ENCODE data around the gene CUX1.

The CUX1 gene

GRCh38 chr7:102196028-102196427 is 378.6 kb downstream of the CUX1 start:
- in situ Hi-C loops (cut with MboI; ENCODE audit: low sequenced_read_pairs), result no loop called here

- in situ Hi-C loops (cut with MboI; ENCODE audit: low sequenced_read_pairs), result no loop called here
Observed at GRCh38 chr7:102197161-102197560, 379.7 kb downstream of the CUX1 start.

DNA sequence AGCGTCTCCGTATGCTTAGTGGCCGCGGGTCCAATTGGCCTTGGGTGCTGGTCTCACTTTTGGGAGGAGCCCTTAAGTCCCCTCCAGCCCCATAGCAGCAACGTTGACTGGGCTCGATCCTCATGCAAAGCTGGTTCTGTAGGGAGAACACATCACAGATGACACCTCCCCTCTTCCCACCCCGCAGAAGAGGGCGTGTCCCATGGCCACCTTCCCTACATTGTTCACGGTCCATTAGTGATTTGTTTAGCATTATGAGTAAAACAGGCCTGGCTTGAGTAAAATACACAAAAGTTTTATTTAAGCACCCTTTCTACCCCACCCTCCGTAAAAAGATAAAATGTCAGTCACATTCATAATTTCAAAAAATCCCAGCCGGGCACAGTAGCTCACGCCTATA is 380.2 kb downstream of the CUX1 start:
- in situ Hi-C loops (cut with MboI; ENCODE audit: low sequenced_read_pairs), result no loop called here

- in situ Hi-C loops (cut with MboI; ENCODE audit: low sequenced_read_pairs), result no loop called here
Observed at GRCh38 chr7:102198417-102198956, 381.1 kb downstream of the CUX1 start.

- in situ Hi-C loops (cut with MboI; ENCODE audit: low sequenced_read_pairs), result no loop called here
Observed at GRCh38 chr7:102201576-102201975, 384.1 kb downstream of the CUX1 start.

DNA sequence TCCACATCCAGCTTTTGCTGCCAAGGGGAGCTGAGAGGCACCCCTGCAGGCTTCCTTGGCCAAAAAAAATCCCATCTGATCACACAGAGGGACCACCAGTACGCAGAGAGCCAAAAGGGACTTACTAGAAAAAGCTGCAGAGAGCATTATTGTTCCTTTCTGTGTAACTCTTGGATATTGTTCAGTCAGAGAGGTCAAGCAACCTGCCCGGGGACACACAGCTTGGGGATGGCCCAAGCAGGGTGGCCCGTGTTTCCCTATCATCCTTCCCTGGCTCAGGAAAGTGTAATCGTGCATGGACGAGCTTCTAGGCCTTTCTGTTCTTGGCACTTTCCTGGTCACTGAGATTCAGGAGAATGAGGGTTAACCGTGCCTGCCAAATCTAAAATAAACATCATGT is 385.1 kb downstream of the CUX1 start:
- in situ Hi-C loops (cut with MboI; ENCODE audit: low sequenced_read_pairs), result no loop called here

DNA sequence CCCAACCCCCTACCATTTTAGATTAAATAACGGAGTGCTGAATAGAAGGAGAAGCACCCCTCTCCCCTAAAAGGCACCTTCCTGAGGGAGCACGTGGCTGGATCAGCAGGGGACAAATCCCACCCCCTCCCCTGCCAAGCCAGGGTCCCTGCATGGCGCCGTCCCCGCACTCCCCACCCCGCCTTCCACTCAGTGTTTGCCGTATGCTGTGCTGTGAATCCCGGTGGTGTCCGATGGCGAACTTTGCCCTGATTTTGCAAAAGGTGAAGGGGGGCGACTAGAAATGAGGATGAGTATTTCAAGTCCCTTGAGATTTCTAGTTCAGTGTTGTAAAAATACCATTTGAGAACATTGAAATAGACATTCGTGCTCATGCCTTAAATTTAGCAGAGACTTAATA is 385.8 kb downstream of the CUX1 start:
- in situ Hi-C loops (cut with MboI; ENCODE audit: low sequenced_read_pairs), result no loop called here

- in situ Hi-C loops (cut with MboI; ENCODE audit: low sequenced_read_pairs), result no loop called here
Observed at GRCh38 chr7:102204212-102204611, 386.8 kb downstream of the CUX1 start.

DNA sequence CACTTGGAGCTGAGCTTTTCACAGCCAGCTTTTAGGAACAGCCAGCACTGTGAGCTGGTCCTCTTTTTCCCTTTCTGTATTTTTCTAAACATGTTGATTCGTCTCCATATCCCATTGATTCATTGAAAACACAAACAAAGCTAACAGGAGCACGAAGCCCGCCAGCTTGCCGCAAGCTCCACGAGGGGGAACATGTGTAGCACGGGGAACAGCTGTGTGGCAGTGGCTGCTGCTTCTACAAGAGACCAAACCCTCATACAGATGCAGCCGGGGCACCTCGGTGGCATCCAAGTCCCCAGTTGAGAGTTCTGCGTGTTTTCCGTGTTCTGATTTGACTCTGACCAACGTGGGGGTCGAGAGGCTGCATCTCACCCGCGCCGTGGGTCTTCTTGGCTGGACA is 388.5 kb downstream of the CUX1 start:
- in situ Hi-C loops (cut with MboI; ENCODE audit: low sequenced_read_pairs), result no loop called here

- in situ Hi-C loops (cut with MboI; ENCODE audit: low sequenced_read_pairs), result no loop called here
Observed at GRCh38 chr7:102208826-102209225, 391.4 kb downstream of the CUX1 start.

DNA sequence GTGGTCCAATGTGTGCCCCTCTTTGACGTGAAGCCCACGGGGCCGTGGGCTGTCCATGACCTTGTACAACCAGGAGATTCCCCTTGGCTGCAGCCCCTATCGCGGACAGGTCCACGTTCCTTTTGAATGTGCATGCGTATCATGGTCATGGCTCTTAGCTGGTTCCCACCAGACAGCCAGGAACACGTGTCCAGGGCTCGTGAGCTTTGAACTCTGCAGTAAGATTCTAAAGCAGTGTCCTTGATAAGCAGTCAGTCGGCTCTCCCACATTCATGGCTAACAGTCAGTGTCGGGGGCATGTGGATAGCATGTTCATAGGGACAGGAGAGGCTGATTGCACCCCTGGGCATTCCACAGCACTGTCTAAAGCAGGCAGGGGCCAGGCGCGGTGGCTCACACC is 393.4 kb downstream of the CUX1 start:
- in situ Hi-C loops (cut with MboI; ENCODE audit: low sequenced_read_pairs), result no loop called here

- in situ Hi-C loops (cut with MboI; ENCODE audit: low sequenced_read_pairs), result no loop called here
Observed at GRCh38 chr7:102211590-102212550, 394.4 kb downstream of the CUX1 start.

DNA sequence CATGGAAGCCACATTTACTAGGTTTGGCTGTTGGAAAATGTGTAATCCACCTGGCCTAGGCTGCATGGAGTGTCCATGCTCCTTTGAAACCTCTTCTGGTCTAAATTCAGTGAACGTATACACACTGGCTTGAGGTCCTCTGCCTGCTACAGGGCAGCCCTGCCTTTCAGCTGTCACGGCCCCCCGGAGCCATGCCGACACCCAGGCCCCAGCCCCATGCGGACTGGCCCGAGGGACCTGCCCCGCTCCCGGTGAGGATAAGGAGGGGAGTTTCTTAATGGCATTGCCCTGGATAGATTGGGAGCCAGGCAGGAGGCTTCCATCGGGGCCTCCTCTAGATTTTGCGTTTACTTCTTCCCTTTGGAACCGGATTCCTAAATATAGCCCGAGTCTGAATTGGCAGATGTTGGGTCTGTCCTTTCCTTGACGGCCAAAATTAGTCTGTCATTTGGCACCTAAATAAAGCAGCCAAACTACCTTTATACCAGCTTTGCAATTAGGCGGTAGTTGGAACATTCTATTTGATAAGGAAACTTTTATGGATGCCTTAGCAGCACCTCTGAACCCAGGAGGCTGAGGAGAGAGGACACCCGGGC is 397.1 kb downstream of the CUX1 start:
- in situ Hi-C loops (cut with MboI; ENCODE audit: low sequenced_read_pairs), result no loop called here

GRCh38 chr7:102215256-102215655 is 397.8 kb downstream of the CUX1 start:
- in situ Hi-C loops (cut with MboI; ENCODE audit: low sequenced_read_pairs), result no loop called here

DNA sequence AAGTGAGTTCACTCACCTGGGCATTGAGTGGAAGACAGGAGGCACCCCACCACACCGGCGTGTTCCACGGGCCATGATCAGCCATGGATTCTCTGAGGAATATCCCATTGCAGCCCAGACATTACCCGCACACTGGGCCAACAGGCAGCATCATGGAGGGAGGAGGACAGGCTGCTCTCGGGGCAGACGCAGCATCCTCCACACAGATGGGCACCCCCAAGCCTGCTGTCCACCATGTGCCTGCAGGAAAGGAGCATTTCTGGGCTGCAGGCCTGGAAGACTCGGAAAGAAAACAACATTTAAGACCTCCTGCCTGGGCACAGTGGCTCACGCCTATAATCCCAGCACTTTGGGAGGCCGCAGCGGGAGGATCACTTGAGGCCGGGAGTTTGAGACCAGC is 398.3 kb downstream of the CUX1 start:
- in situ Hi-C loops (cut with MboI; ENCODE audit: low sequenced_read_pairs), result no loop called here

GRCh38 chr7:102216573-102217314 is 399.3 kb downstream of the CUX1 start:
- in situ Hi-C loops (cut with MboI; ENCODE audit: low sequenced_read_pairs), result no loop called here

DNA sequence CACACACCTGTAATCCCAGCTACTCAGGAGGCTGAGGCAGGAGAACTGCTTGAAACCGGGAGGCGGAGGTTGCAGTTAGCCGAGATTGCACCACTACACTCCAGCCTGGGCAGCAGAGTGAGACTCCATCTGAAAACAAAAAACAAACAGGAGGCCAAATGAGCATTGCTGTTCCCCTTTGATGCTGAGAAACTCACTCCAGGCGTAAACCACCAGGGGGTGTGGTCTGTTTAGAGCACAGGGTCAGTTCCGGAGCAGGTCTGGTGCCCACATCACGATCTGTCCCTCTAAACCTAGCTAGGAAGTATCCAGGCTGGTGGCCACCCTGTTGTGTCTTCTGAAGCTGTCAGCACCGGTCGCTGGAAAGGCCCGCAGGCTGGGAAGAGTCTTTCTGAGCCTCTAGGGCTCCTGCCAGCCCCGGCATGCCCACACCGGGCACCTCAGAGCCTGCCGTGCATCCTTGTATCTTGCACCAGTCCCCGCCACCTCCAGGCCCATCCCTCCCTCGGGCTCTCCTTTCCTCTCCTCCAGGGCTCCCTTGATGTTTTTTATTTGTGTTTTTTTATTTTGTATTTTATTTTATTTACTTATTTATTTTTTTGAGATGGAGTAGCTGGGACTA is 402.9 kb downstream of the CUX1 start:
- in situ Hi-C loops (cut with MboI; ENCODE audit: low sequenced_read_pairs), result no loop called here

GRCh38 chr7:102220960-102221800 is 403.8 kb downstream of the CUX1 start:
- in situ Hi-C loops (cut with MboI; ENCODE audit: low sequenced_read_pairs), result no loop called here

DNA sequence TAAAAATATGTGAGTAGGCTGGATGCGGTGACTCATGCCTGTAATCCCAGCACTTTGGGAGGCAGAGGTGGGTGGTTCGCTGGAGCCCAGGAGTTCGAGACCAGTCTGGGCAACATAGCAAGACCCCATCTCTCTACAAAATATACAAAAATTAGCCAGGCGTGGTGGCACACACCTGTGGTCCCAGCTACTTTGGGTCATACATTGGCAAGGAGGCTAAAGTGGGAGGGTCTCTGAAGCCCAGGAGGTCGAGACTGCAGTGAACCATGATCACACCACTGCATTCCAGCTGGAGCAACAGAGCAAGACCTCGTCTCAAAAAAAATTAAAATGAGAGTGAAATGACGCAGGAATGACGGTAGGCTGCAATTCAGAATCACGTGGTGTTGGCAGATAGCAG is 404.5 kb downstream of the CUX1 start:
- in situ Hi-C loops (cut with MboI; ENCODE audit: low sequenced_read_pairs), result no loop called here

DNA sequence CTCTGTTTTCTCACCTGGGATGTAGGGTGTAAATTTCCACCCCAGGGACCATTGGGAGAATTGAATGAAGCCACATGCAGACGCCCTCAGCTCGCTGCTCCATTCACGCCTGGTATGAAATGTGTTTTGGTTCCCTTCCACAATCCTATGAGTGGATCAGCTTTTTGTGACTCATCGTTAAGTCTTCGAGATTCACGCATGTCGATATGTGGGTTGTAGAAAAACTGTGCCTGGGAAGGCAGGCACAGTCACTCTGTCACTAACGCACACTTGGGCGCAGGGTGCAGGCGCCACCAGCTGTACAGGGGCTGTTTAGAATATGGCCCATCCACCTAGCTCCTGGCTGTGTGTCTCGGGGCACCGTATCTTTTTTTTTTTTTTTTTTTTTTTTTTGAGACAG is 405.0 kb downstream of the CUX1 start:
- in situ Hi-C loops (cut with MboI; ENCODE audit: low sequenced_read_pairs), result no loop called here
